Mesendoderm (in vitro differentiated cells): ENCODE results near the gene GPD1.

Experiments
- DNase-seq: peaks from one replicate; pipeline ENCODE4 v3.0.0; 2013
- H2AK5ac ChIP-seq: 2 replicates; pipeline ENCODE4 v1.6.1; 2013; ENCODE audit warnings: low read length, inconsistent platforms
- H2BK120ac ChIP-seq: 2 replicates; pipeline ENCODE4 v1.6.1; 2013; ENCODE audit warnings: low read depth, mild to moderate bottlenecking, low read length, moderate library complexity, mixed read lengths
- H2BK15ac ChIP-seq: replicated peaks from 2 replicates; pipeline ENCODE4 v1.6.1; 2013; ENCODE audit warnings: low read depth, mild to moderate bottlenecking, moderate library complexity
- H2BK5ac ChIP-seq: 2 replicates; pipeline ENCODE4 v1.6.1; 2013; ENCODE audit warnings: low read length, inconsistent platforms
- H3K18ac ChIP-seq: 2 replicates; pipeline ENCODE4 v1.6.1; 2013; ENCODE audit warnings: mild to moderate bottlenecking, low read length, mixed read lengths
- H3K23ac ChIP-seq: one replicate; pipeline ENCODE4 v1.6.1; 2013; ENCODE audit warnings: low read length
- H3K27ac ChIP-seq: 2 replicates; pipeline ENCODE4 v1.5.1; 2013; ENCODE audit warnings: low read depth, mild to moderate bottlenecking, inconsistent platforms, low read length, moderate library complexity
- H3K27me3 ChIP-seq: 2 replicates; pipeline ENCODE4 v1.6.1; 2013; ENCODE audit warnings: low read length, control low read depth, mild to moderate bottlenecking, inconsistent platforms; ENCODE audit not compliant: insufficient read depth, poor library complexity
- H3K36me3 ChIP-seq: 2 replicates; pipeline ENCODE4 v1.6.1; 2013; ENCODE audit warnings: low read length, inconsistent platforms; ENCODE audit not compliant: control insufficient read depth, insufficient read depth
- H3K4ac ChIP-seq: one replicate; pipeline ENCODE4 v1.6.1; 2013; ENCODE audit warnings: low read depth, mild to moderate bottlenecking, low read length, moderate library complexity
- H3K4me1 ChIP-seq: 2 replicates; pipeline ENCODE4 v1.6.1; 2013; ENCODE audit warnings: low read depth, low read length, inconsistent platforms; ENCODE audit not compliant: control insufficient read depth
- H3K4me2 ChIP-seq: 2 replicates; pipeline ENCODE4 v1.6.1; 2013; ENCODE audit warnings: low read length
- H3K4me3 ChIP-seq: 2 replicates; pipeline ENCODE4 v1.5.1; 2013; ENCODE audit warnings: mild to moderate bottlenecking, low read length
- H3K56ac ChIP-seq: one replicate; pipeline ENCODE4 v1.6.1; 2013; ENCODE audit warnings: low read length
- H3K79me1 ChIP-seq: 2 replicates; pipeline ENCODE4 v1.6.1; 2013; ENCODE audit warnings: low read length, inconsistent platforms
- H3K79me2 ChIP-seq: 2 replicates; pipeline ENCODE4 v1.6.1; 2013; ENCODE audit warnings: mild to moderate bottlenecking, low read length; ENCODE audit not compliant: control insufficient read depth, insufficient read depth
- H3K9ac ChIP-seq: 2 replicates; pipeline ENCODE4 v1.6.1; 2013; ENCODE audit warnings: low read length, inconsistent platforms
- H4K5ac ChIP-seq: one replicate; pipeline ENCODE4 v1.6.1; 2013; ENCODE audit warnings: low read length
- H4K8ac ChIP-seq: one replicate; pipeline ENCODE4 v1.6.1; 2013; ENCODE audit warnings: low read depth, mild to moderate bottlenecking, control low read depth, low read length, moderate library complexity
- WGBS: extraction: QIAGEN DNeasy Blood & Tissue Kit; methylation state at CpG from one replicate; pipeline ENCODE4 v1.1.7; 2013; ENCODE audit warnings: low lambda C conversion rate, missing lambda C conversion rate; ENCODE audit not compliant: insufficient coverage; ENCODE audit errors: extremely low coverage; 5-methylcytosine and 5-hydroxymethylcytosine counted together

Gene GPD1

DNA sequence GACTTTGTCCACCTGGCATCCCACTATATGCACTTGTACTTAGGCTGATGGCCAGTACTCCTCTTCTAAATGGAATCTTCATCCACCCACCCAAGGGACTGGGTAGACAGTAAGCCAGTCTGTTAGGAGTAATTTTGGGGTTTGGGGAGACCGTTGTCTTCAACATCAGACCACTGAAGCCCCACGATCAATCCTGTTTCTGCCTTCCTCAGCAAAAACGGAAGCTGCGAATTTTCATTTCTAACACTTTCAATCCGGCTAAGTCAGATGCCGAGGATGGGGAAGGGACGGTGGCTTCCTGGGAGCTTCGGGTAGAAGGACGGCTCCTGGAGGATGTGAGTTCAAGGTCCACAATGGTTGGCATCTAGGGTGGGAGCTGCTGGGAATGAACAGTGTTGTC, 16.7 kb upstream of the GPD1 start:
- Histone ChIP-seq H3K27ac (no peak overlapping the region), H3K4me3 (no peak overlapping the region), H2BK120ac (no peak overlapping the region), H3K4ac (no peak overlapping the region), H3K18ac (no peak overlapping the region), H4K5ac (no peak overlapping the region), H3K4me1 (peaks cover 3% of the 10 kb centered on the region), H3K9ac (no peak overlapping the region), H2BK5ac (no peak overlapping the region), H2AK5ac (no peak overlapping the region), H3K4me2 (no peak overlapping the region), H4K8ac (no peak overlapping the region), H3K23ac (no peak overlapping the region), H3K79me1 (peaks cover 12% of the 10 kb centered on the region), H3K56ac (peak overlapping the region; percentile 15), H3K36me3 (peaks cover 16% of the 10 kb centered on the region), H2BK15ac (no peak overlapping the region), H3K27me3 (no peaks in the 10 kb centered on the region), H3K79me2 (peaks cover 12% of the 10 kb centered on the region)
- no peak for DNase-seq
- WGBS, result no CpG with 5 or more reads among the region's 9 CpGs

DNA sequence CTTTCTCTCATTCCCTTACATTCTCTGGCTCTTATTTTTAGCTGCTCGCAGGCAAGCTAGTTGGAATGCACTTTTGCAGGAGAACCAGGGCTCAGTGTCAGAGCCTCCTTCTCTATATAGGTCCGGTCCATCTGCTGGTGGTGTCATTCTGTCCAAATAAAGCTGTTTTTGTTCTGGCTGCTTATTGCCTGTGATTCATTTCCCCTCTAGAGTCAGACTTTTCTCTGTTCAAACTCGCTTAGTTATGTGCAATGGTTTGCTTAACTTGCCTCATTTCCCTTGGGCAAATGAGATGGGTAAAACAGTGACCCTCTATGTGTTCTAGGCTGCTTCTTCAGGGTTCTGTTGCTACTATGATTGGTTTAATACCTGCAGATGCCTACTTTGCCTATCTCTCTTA, 15.8 kb upstream of the GPD1 start:
- Histone ChIP-seq H3K4me3 (no peak overlapping the region), H3K4ac (no peak overlapping the region), H3K23ac (no peak overlapping the region), H3K27ac (no peak overlapping the region), H4K8ac (no peak overlapping the region), H3K36me3 (peaks cover 16% of the 10 kb centered on the region), H3K4me2 (no peak overlapping the region), H3K79me2 (peaks cover 12% of the 10 kb centered on the region), H3K79me1 (peaks cover 12% of the 10 kb centered on the region), H2AK5ac (no peak overlapping the region), H3K56ac (no peak overlapping the region), H3K27me3 (no peaks in the 10 kb centered on the region), H2BK5ac (no peak overlapping the region), H2BK15ac (no peak overlapping the region), H4K5ac (no peak overlapping the region), H3K4me1 (peaks cover 3% of the 10 kb centered on the region), H2BK120ac (no peak overlapping the region), H3K18ac (no peak overlapping the region), H3K9ac (no peak overlapping the region)
- DNase-seq, result no peak
- WGBS, result no CpG with 5 or more reads among the region's 3 CpGs

DNA sequence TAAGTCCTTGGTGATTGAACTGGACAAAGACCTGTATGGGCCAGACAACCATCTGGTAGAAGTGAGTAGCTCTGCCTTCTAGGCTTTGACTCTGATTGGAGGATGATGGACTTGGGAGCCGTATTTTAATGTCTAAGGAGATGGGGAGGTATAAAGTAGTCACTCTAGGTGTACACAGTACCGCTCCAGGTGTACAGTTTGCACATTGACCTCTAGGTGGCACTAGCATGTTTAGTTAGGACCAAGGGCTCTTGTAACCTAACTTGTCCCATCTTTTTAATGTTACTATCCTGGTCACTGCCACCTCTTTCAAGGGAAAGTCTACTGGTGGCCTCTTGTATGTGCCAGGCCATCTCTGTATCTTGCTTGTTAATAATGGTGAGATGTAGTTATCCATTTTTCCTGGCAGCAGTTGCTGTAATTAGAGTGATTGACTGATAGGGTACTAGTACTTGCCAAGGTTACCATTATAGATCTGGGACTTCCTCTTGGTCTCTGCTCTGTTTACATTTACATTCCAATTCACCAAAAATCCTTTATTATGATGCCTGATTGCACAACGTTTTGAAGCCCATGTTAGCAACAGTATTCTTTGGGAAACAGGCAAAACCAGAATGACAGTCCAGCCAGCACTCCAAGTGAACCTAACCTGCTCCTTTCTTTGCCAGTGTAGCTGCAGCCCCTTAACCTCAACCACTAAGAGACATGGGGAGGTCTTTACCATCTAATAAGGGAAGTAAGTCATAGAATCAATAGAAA, 15.1 kb upstream of the GPD1 start:
- Histone ChIP-seq H3K4me3 (no peak overlapping the region), H2BK120ac (no peak overlapping the region), H3K23ac (no peak overlapping the region), H3K18ac (no peak overlapping the region), H3K9ac (no peak overlapping the region), H3K4me2 (no peak overlapping the region), H2AK5ac (no peak overlapping the region), H3K4ac (no peak overlapping the region), H3K79me2 (peaks cover 12% of the 10 kb centered on the region), H4K8ac (no peak overlapping the region), H3K27me3 (no peaks in the 10 kb centered on the region), H4K5ac (no peak overlapping the region), H3K56ac (no peak overlapping the region), H3K36me3 (peaks cover 18% of the 10 kb centered on the region), H3K79me1 (peaks cover 12% of the 10 kb centered on the region), H3K4me1 (peaks cover 3% of the 10 kb centered on the region), H2BK15ac (no peak overlapping the region), H3K27ac (no peak overlapping the region), H2BK5ac (no peak overlapping the region)
- peak; percentile 67 for DNase-seq
- no CpG with 5 or more reads among the region's 3 CpGs for WGBS

DNA sequence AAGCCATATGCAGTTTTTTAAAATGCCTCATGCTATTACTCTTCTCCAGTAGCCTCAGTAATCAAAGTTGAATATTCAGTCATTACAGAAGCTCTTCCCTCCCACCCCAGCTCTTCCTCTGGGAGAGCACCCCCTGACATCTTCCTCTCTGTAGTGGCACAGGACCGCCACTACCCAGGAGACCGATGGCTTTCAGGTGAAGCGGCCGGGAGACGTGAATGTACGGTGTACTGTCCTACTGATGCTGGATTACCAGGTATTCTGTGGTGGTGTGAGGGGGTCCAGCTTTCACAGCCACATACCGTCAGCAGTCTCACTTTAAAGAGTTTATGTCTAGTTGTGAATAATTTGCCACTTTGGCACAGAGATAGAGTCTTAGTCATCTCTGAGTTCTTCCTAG, 14.1 kb upstream of the GPD1 start:
- peaks cover 22% of the 10 kb centered on the region for H3K36me3 ChIP-seq

DNA sequence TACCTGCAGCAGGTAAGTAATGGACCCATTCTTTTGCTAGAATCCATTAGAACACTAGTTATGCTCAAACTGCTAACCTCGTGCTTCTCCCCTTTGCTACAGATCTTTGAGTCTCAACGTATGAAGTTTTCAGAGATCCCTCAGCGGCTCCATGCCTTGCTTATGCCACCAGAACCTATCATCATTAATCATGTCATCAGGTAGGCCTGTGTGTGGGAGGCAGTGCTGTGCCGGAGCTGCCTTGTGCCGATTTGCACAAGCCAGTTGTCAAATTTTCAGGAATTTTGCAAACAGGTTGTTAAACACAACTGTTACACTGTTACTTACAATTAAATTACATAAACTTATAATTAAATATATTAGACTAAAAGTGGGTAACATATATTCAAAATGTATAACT, 13.4 kb upstream of the GPD1 start:
- Histone ChIP-seq H2BK5ac (no peak overlapping the region), H2BK15ac (no peak overlapping the region), H2AK5ac (no peak overlapping the region), H3K9ac (no peak overlapping the region), H3K27ac (no peak overlapping the region), H3K79me1 (peaks cover 12% of the 10 kb centered on the region), H3K27me3 (no peaks in the 10 kb centered on the region), H3K4me1 (peaks cover 3% of the 10 kb centered on the region), H3K79me2 (peaks cover 10% of the 10 kb centered on the region), H3K23ac (no peak overlapping the region), H3K36me3 (peaks cover 22% of the 10 kb centered on the region), H3K18ac (no peak overlapping the region), H4K5ac (no peak overlapping the region), H3K56ac (no peak overlapping the region), H3K4me2 (no peak overlapping the region), H2BK120ac (no peak overlapping the region), H3K4ac (no peak overlapping the region), H3K4me3 (no peak overlapping the region), H4K8ac (no peak overlapping the region)
- no CpG with 5 or more reads among the region's 5 CpGs for WGBS
- no peak for DNase-seq

More for the DNA sequence above, 14.1 kb upstream of the GPD1 start:
- Histone ChIP-seq H4K5ac (no peak overlapping the region), H2AK5ac (no peak overlapping the region), H2BK120ac (no peak overlapping the region), H3K4me2 (no peak overlapping the region), H3K4me1 (peaks cover 3% of the 10 kb centered on the region), H2BK15ac (no peak overlapping the region), H3K27me3 (no peaks in the 10 kb centered on the region), H3K27ac (no peak overlapping the region), H3K4me3 (no peak overlapping the region), H3K9ac (no peak overlapping the region), H3K23ac (no peak overlapping the region), H4K8ac (no peak overlapping the region), H3K56ac (no peak overlapping the region), H3K79me2 (peaks cover 11% of the 10 kb centered on the region), H3K18ac (no peak overlapping the region), H3K4ac (no peak overlapping the region), H3K79me1 (peaks cover 12% of the 10 kb centered on the region), H2BK5ac (no peak overlapping the region)
- WGBS, result no CpG with 5 or more reads among the region's 7 CpGs
- no peak for DNase-seq

DNA sequence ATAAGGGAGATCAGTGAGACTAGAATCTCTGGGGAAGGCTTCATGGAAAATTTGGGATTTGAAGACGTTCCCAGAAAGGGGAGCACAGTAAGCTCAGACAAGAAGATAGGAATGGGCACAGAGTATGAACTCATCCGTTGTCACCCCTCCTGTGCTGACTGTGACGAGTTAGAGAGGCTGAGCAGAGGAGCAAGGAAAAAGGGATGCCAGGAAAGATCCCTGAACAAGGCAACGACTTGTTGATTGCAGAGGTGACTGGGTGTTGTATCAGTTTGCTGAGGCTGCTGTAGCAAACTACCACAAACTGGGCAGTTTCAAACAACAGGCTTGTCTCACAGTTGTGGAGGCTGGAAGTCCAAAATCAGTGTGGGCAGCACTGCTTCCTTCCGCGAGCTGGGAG, 5.9 kb upstream of the GPD1 start:
- Histone ChIP-seq H3K4ac (no peak overlapping the region), H4K8ac (no peak overlapping the region), H3K56ac (no peak overlapping the region), H3K4me2 (no peak overlapping the region), H3K9ac (no peak overlapping the region), H2BK5ac (no peak overlapping the region), H3K27me3 (no peaks in the 10 kb centered on the region), H2BK15ac (no peak overlapping the region), H3K79me2 (no peaks in the 10 kb centered on the region), H2AK5ac (no peak overlapping the region), H3K4me1 (no peaks in the 10 kb centered on the region), H3K4me3 (no peak overlapping the region), H3K79me1 (no peaks in the 10 kb centered on the region), H3K27ac (no peak overlapping the region), H2BK120ac (no peak overlapping the region), H3K18ac (no peak overlapping the region), H4K5ac (no peak overlapping the region), H3K36me3 (peaks cover 38% of the 10 kb centered on the region), H3K23ac (no peak overlapping the region)
- WGBS, result no CpG with 5 or more reads among the region's 6 CpGs
- no peak for DNase-seq
